ENCODE results near the gene MAP9. TPM values are rescaled to one million over a fixed set of nuclear protein-coding genes. Genes with fewer than 3 reads are reported as not detected.

The MAP9 gene
- total and polyA plus RNA-seq, 2 experiments from 2014 or later = 16.0 to 33.7 TPM

- no peak overlapping the region for H3K4me2 ChIP-seq
- H3K4me1 Mint-ChIP-seq = no peaks in the 10 kb centered on the region
These were observed 15.2 kb upstream of the MAP9 start for GRCh38 chr4:155391932-155392331.

More at GRCh38 chr4:155391932-155392331, 15.2 kb upstream of the MAP9 start:
- Histone ChIP-seq H3K27me3 (ENCODE audit: insufficient read depth) (no peaks in the 10 kb centered on the region), H3K27ac (ENCODE audit: low read depth) (no peak overlapping the region), H3K36me3 (ENCODE audit: insufficient read depth) (no peaks in the 10 kb centered on the region), H3K4me3 (no peak overlapping the region), H4K20me1 (replicated peaks; ENCODE audit: insufficient read depth) (no peaks in the 10 kb centered on the region), H3K4me1 (ENCODE audit: insufficient read depth) (no peaks in the 10 kb centered on the region), H3F3A (replicated peaks; ENCODE audit: low read depth) (no peaks in the 10 kb centered on the region), H2AFZ (no peak overlapping the region), H3K9me2 (ENCODE audit: insufficient read depth) (no peaks in the 10 kb centered on the region), H3K79me2 (replicated peaks; ENCODE audit: insufficient read depth) (no peaks in the 10 kb centered on the region)
- no peak for DNase-seq (ENCODE audit: low spot score)
- Mint-ChIP-seq H3K36me3 (ENCODE audit: low read depth) (no peaks in the 10 kb centered on the region), H3K9me3 (peaks cover 3% of the 10 kb centered on the region; the same call in 1 of the 3 replicates), H3K27me3 (ENCODE audit: insufficient read depth, low read depth, poor library complexity) (no peaks in the 10 kb centered on the region), H3K27ac (no peak overlapping the region), H3K4me3 (no peak overlapping the region)
- no peak for ATAC-seq
- TF ChIP-seq EZH2phosphoT487 (IDR thresholded peaks at IDR 0.05; ENCODE audit: unreplicated experiment) = no peak
- TF ChIP-seq ZNF331 (CRISPR knock-in tag; IDR thresholded peaks at IDR 0.05; ENCODE audit: low read depth) = no peak
- TF ChIP-seq NANOG (IDR thresholded peaks at IDR 0.05; ENCODE audit: borderline replicate concordance) = no peak
- TF ChIP-seq EZH2 (IDR thresholded peaks at IDR 0.05; ENCODE audit: low read depth, unreplicated experiment) = no peak
- no peak for TF ChIP-seq STAT1 (IDR thresholded peaks at IDR 0.05; ENCODE audit: unreplicated experiment)
- no peak for TF ChIP-seq POLR2AphosphoS5 (IDR thresholded peaks at IDR 0.05; ENCODE audit: low read depth)
- TF ChIP-seq CTCF (conservative IDR thresholded peaks at IDR 0.05; ENCODE audit: low read depth in 2 of 2) = no peak
- TF ChIP-seq ETS1 (IDR thresholded peaks at IDR 0.05) = no peak
- no peak for TF ChIP-seq ZNF114 (CRISPR knock-in tag; IDR thresholded peaks at IDR 0.05)
- TF ChIP-seq JUNB (IDR thresholded peaks at IDR 0.05; ENCODE audit: unreplicated experiment) = no peak
- TF ChIP-seq CREB1 (CRISPR knock-in tag; IDR thresholded peaks at IDR 0.05; ENCODE audit: low read depth) = no peak
- no peak for TF ChIP-seq ZNF462 (CRISPR knock-in tag; IDR thresholded peaks at IDR 0.05)
- TF ChIP-seq REST (IDR thresholded peaks at IDR 0.05; ENCODE audit: unreplicated experiment) = no peak

Data from GM23338 (cell line).